NOMO-1 (cell line): Measurements from ENCODE around the gene IMP4.
A peak's percentile ranks its signal among the peaks of the same experiment; 100 is the strongest.

Experiments used
- DNase-seq, 2 experiments: peaks; one replicate each; lab custom pipeline; 2025; ENCODE audit not compliant: unreplicated experiment in 2 of 2; lab: John Stamatoyannopoulos, UW

The IMP4 gene

GRCh38 chr2:130375291-130376266, 32.9 kb downstream of the IMP4 start:
- DNase-seq, result no peak

DNA sequence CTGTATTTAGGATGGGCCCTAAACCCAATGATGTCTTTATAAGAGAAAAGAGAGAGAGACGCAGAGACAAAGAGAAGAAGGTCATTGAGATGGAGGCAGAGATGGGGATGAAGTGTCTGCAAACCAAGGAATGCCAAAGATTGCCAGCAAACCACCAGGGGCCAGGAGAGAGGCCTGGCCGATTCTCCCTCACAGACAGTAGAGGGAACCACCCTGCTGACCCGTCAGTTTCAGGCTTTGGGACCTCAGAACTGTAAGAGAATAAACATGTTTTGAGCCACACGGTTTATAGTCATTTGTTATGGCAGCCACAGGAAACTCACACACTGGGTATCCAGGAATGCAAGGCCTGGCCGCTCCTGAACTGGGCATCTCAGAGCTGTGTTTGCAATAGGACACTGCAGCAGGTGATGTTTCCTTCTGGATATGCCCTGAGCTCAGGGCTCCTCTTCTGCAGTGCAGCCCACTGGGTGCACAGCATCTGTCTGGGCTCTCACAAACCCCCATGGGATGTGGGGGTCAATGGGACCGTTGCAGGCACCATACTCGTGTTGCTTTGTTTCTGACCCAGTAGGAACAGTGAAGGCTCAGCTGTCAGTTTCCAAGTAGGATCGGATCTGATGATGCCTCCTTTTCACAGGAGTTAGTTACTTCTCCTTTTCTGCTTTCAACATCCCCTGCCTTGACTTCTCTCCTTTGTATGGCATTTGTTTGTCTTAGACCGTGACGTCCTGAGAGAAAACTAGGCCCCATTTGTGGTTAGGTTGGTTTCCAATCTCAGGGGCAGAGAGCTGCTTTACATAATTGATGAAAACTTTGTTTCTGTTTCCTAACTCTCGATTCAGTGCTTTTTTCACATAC, 34.0 kb downstream of the IMP4 start:
- peak in 1 of 2 experiments; percentile 33 for DNase-seq

DNA sequence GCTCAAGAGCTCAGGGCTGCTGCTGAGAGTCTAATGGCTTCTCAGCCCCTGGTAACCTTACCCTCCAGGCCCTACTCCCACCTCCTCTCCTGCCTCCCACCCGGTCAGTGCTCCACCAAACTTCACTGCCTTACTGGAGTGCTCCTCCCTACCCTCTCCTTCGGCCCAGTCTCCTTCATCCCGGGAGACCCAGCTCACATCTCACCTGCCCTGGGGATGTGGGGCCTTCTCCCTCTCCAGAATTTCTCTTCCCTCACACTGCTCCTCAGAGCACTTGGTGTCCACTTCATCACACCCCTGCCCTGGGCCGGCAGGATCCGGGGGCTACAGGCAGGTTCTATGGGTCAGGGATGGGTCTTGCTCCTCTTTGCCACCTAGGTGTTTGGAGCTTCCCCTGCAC, 34.8 kb downstream of the IMP4 start:
- no peak for DNase-seq

DNA sequence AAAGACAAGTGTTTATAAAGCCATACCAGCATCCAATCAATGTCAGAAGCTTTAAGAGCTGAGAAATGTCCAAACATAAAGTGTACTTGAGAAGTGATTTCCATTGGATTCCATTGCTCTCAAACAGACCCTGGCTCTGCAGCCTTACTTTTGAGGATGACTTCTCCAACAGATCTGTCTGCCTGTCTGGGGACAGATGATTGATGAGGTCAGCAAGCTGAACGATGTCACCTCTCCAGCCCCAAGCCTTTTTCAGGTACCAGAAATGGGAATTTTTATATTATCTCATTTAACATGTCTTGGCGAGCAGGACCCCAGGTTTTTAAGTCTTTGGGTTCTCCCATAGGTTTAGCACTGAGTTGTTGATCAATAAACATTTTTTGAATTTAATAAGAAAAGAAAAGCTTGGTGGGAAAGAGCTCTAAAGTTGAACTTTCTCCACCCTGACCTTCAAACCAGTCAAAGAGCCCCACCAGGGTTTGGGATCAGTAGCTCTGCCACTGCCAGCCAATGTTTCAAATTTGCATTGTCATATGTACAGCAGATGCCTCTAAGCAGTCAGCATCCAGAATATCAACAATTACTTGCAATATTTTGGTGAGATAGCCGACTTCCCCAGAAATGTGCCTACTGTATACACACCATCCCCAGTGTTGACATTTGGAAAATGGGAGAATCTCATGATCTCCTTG, 35.7 kb downstream of the IMP4 start:
- DNase-seq, result no peak

DNA sequence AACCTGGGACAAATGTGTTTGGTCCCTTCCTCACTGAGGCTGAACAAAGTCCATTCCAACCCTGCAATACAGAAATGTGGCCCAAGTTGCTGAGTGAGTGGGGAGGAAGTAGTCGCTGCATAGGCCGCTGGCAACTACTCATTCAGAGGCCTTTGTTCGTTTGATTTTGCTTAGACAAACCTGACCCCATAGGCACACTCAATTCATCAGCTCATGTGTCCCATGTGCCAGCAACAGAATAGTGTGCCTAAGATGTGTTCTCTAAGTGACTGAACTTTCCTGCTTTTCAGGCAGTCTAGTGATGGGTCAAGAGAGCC, 36.2 kb downstream of the IMP4 start:
- no peak for DNase-seq

- no peak for DNase-seq
These were observed 37.6 kb downstream of the IMP4 start for GRCh38 chr2:130380096-130380934.

- DNase-seq, result no peak
These were observed 38.4 kb downstream of the IMP4 start for GRCh38 chr2:130381145-130381544.

- DNase-seq, result no peak
These were observed 38.9 kb downstream of the IMP4 start for GRCh38 chr2:130381619-130382018.

DNA sequence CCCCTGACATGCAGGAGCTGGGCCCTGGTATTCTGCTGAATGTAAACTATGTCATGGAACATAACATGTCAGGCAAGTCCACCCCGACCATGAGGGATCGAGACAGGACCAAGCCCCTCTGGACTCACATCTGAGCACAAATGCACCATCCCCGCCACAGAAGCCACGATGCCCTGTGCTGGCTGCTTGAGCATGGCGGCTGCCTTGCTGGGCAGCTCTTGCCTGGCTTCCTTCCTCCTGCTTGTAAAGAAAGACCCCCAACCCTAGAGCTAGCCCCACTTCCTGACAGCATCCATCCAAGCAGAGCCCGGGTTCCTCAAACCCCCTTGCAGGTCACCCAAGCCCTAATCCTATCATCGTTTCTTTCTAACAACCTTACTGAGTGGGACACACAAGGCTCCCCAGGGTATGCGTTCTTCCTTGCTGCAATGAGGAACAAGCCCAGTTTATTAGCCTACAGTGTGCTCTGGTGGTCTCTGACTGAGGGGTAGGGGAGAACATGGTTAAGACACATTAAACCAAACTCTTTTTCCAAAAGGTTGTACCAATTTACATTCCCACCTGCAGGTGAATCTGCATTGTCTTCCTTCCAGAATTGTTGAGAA, 39.7 kb downstream of the IMP4 start:
- no peak for DNase-seq

DNA sequence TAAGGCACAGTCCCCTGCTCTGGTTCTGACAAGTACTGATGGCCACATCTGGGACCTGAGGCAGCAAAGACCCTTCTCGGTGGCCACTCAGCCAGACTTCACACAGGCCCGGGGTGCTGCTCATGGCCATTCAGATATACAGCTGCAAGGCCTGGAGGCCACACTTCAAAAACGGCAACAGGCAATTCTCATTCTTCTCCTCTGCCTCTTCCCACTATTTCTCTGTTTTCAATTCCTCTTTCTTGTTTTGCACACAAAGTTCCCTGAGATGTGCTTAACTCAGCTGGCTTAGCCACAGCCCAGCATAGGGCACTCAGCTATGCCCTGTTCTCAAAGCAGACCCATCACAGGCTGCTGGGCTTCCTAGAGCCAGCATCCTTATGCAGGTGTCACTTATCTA, 43.0 kb downstream of the IMP4 start:
- DNase-seq, result peak; percentile 22 to 47

GRCh38 chr2:130387071-130387400, 44.3 kb downstream of the IMP4 start:
- DNase-seq, result no peak

DNA sequence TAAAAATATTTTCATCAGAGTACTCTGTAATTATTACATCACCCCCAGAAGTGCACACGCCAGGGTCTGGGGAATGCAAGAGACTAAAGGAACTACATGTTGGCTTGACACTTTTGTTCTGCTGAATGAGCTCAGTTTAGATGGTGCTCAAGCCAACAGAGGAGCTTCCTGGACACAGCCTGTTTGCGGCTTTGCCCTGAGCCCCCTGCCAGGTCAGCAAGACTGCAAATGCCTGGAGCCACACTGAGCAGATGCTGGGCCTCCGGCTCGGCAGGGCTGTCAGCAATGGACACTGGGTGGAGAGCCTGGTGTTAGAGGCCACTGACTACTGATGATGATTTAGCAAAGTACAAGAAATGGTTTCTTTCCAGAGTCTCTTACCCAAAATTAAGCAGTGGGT, 45.1 kb downstream of the IMP4 start:
- DNase-seq, result no peak

- no peak for DNase-seq
These were observed 45.7 kb downstream of the IMP4 start for GRCh38 chr2:130388221-130388907.

DNA sequence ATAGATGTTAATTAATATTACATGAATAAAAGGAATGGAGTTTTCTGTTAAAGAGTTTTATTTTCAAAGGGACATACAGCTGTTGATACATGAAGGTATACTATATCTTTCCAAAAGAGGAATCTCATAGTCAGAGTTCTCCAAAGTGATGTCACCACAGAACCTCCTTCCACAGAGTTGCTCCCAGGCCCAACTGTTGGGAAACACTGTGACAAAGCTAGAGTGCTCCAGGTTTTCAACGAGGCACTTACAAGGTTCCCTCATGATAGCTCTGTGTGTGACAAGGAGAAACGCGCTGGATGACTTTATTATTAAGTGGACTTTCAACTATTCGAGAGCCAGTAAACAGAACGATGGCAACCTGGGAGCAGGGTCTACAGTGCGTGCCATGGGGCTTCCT, 46.7 kb downstream of the IMP4 start:
- no peak for DNase-seq

DNA sequence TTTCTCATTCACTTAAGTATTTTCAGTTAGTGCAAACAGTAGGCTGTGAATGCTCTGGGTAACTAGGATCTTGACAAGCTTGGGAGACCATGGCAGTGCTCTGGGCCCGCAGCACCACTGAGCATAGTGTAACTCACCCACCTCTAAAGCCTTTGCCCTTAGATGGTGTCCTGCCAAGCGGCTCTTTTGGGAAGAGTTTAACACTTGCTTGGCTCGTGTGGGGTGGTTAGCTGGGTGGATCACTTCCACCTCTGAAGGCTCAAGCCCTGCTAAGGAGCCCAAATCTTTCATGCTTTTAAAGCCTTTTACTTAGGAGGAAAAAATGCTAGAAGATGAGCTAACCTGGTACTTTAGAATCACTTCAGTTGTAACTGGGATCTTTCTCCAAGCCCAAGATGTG, 47.1 kb downstream of the IMP4 start:
- no peak for DNase-seq

DNA sequence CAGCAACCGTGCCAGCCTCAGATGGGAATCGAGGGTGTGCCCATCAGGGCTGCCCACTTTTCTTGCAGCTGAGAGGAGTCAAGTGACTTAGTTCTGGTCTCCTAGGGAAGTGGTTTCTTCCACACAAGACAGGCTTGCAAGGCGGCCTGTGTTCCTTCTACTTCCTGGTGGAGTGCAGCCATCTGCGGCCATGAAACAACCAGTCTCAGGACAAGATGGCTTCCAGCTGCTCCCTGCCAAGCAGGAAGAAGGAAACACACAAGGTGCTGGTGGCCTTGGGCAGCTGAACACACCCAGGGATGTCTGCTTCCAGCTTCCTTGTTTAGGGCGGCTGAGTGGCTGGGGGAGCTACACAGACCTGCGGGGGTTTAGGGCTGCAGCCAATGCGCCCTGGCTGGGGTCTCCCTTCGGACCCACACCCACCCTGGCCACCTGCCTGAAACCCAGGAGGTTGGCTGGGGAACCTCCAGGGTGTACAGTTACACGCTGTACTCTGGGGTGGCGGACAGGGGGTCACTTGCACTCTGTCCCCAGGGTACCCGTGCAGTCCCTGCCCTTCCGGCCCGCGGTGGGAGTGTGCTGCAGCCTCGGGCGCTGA, 47.9 kb downstream of the IMP4 start:
- peak in 1 of 2 experiments; percentile 43 for DNase-seq

- peak; percentile 70 to 78 for DNase-seq
These were observed 48.6 kb downstream of the IMP4 start for GRCh38 chr2:130391058-130391871.
